HUES48 (cell line): Measurements from ENCODE around the gene LGALS7.
"Not testable (repeated sequence)": the region's sequence is repeated elsewhere in the genome, so short reads cannot be mapped to it uniquely, and the experiment has no call there.

Source experiments
- H3K27ac ChIP-seq: one replicate; pipeline ENCODE4 v1.7.0; 2013; ENCODE audit warnings: low read depth, low read length, inconsistent platforms
- H3K27me3 ChIP-seq: 2 replicates; pipeline ENCODE4 v1.6.1; 2013; ENCODE audit warnings: mild to moderate bottlenecking, low read length; ENCODE audit not compliant: control insufficient read depth, insufficient read depth
- H3K36me3 ChIP-seq: 2 replicates; pipeline ENCODE4 v1.6.1; 2013; ENCODE audit warnings: low read length; ENCODE audit not compliant: control insufficient read depth, insufficient read depth
- H3K4me1 ChIP-seq: 2 replicates; pipeline ENCODE4 v1.6.1; 2013; ENCODE audit warnings: mild to moderate bottlenecking, low read length; ENCODE audit not compliant: control insufficient read depth, insufficient read depth
- H3K4me3 ChIP-seq: 2 replicates; pipeline ENCODE4 v1.5.1; 2013; ENCODE audit warnings: mild to moderate bottlenecking, low read depth, low read length
- H3K9ac ChIP-seq: 2 replicates; pipeline ENCODE4 v1.6.1; 2013; ENCODE audit warnings: mild to moderate bottlenecking, low read depth, low read length, moderate library complexity
- H3K9me3 ChIP-seq: 2 replicates; pipeline ENCODE4 v1.6.1; 2013; ENCODE audit warnings: low read length; ENCODE audit not compliant: control insufficient read depth, insufficient read depth

LGALS7 gene

GRCh38 chr19:38786061-38786460 lies 12.7 kb upstream of the LGALS7 start:
- not testable (repeated sequence) for H3K27me3 ChIP-seq, H3K36me3 ChIP-seq, H3K27ac ChIP-seq, H3K9me3 ChIP-seq, H3K4me1 ChIP-seq, H3K9ac ChIP-seq, H3K4me3 ChIP-seq

GRCh38 chr19:38785187-38785699 lies 11.9 kb upstream of the LGALS7 start:
- no peaks in the 10 kb centered on the region for H3K4me1 ChIP-seq
- no peak overlapping the region for H3K27ac ChIP-seq
- H3K27me3 ChIP-seq, result no peaks in the 10 kb centered on the region
- H3K36me3 ChIP-seq, result no peaks in the 10 kb centered on the region
- no peak overlapping the region for H3K9ac ChIP-seq
- no peaks in the 10 kb centered on the region for H3K9me3 ChIP-seq
- H3K4me3 ChIP-seq, result no peak overlapping the region

GRCh38 chr19:38784224-38784623 lies 10.9 kb upstream of the LGALS7 start:
- H3K4me3 ChIP-seq, result no peak overlapping the region

GRCh38 chr19:38782212-38782611 lies 8.9 kb upstream of the LGALS7 start:
- H3K36me3 ChIP-seq, H3K9ac ChIP-seq, H3K4me1 ChIP-seq, H3K27me3 ChIP-seq, H3K9me3 ChIP-seq, H3K4me3 ChIP-seq, H3K27ac ChIP-seq: not testable (repeated sequence)

More at GRCh38 chr19:38784224-38784623, 10.9 kb upstream of the LGALS7 start:
- no peaks in the 10 kb centered on the region for H3K4me1 ChIP-seq
- H3K27ac ChIP-seq, result no peak overlapping the region
- H3K9ac ChIP-seq, result no peak overlapping the region
- H3K36me3 ChIP-seq, result no peaks in the 10 kb centered on the region
- no peaks in the 10 kb centered on the region for H3K9me3 ChIP-seq
- H3K27me3 ChIP-seq, result no peaks in the 10 kb centered on the region

- H3K4me1 ChIP-seq, result no peaks in the 10 kb centered on the region
- H3K9me3 ChIP-seq, result no peaks in the 10 kb centered on the region
- no peak overlapping the region for H3K9ac ChIP-seq
- H3K36me3 ChIP-seq, result no peaks in the 10 kb centered on the region
- H3K27me3 ChIP-seq, result no peaks in the 10 kb centered on the region
- no peak overlapping the region for H3K27ac ChIP-seq
- no peak overlapping the region for H3K4me3 ChIP-seq
Observed at GRCh38 chr19:38781058-38781457, 7.7 kb upstream of the LGALS7 start.

GRCh38 chr19:38780443-38780842 lies 7.1 kb upstream of the LGALS7 start:
- Histone ChIP-seq H3K4me1 (no peaks in the 10 kb centered on the region), H3K27ac (no peak overlapping the region), H3K27me3 (no peaks in the 10 kb centered on the region), H3K9ac (no peak overlapping the region), H3K36me3 (no peaks in the 10 kb centered on the region), H3K4me3 (no peak overlapping the region), H3K9me3 (no peaks in the 10 kb centered on the region)

- no peak overlapping the region for H3K4me3 ChIP-seq
- no peak overlapping the region for H3K9ac ChIP-seq
- no peaks in the 10 kb centered on the region for H3K4me1 ChIP-seq
- H3K27me3 ChIP-seq, result no peaks in the 10 kb centered on the region
- no peaks in the 10 kb centered on the region for H3K36me3 ChIP-seq
- H3K27ac ChIP-seq, result no peak overlapping the region
- no peaks in the 10 kb centered on the region for H3K9me3 ChIP-seq
Observed at GRCh38 chr19:38778733-38779132, 5.4 kb upstream of the LGALS7 start.

- H3K27me3 ChIP-seq, result no peaks in the 10 kb centered on the region
- no peaks in the 10 kb centered on the region for H3K36me3 ChIP-seq
- H3K27ac ChIP-seq, result no peak overlapping the region
- no peaks in the 10 kb centered on the region for H3K4me1 ChIP-seq
- H3K9ac ChIP-seq, result no peak overlapping the region
- H3K4me3 ChIP-seq, result no peak overlapping the region
- no peaks in the 10 kb centered on the region for H3K9me3 ChIP-seq
Observed at GRCh38 chr19:38774181-38774950, 1.0 kb upstream of the LGALS7 start.

- H3K9me3 ChIP-seq, H3K4me1 ChIP-seq, H3K36me3 ChIP-seq, H3K27ac ChIP-seq, H3K27me3 ChIP-seq, H3K9ac ChIP-seq, H3K4me3 ChIP-seq: not testable (repeated sequence)
Observed at GRCh38 chr19:38771569-38771968, 1.7 kb downstream of the LGALS7 start.

- not testable (repeated sequence) for H3K9me3 ChIP-seq
Observed at GRCh38 chr19:38770949-38771275, 2.4 kb downstream of the LGALS7 start.

GRCh38 chr19:38770228-38770948 lies 2.9 kb downstream of the LGALS7 start:
- H3K4me1 ChIP-seq, H3K36me3 ChIP-seq, H3K9ac ChIP-seq, H3K4me3 ChIP-seq, H3K27ac ChIP-seq, H3K27me3 ChIP-seq, H3K9me3 ChIP-seq: not testable (repeated sequence)

More at GRCh38 chr19:38770949-38771275, 2.4 kb downstream of the LGALS7 start:
- not testable (repeated sequence) for H3K27me3 ChIP-seq, H3K4me3 ChIP-seq, H3K4me1 ChIP-seq, H3K36me3 ChIP-seq, H3K27ac ChIP-seq, H3K9ac ChIP-seq
